Cerebellar cortex (tissue), 1 donor: ENCODE results near the gene KLK14.
A peak's percentile ranks its signal among the peaks of the same experiment; 100 is the strongest.

Experiments used
- DNase-seq: peaks from one replicate; pipeline ENCODE4 v3.0.0-alpha.2; 2015; ENCODE audit warnings: low spot score

The KLK14 gene

DNA sequence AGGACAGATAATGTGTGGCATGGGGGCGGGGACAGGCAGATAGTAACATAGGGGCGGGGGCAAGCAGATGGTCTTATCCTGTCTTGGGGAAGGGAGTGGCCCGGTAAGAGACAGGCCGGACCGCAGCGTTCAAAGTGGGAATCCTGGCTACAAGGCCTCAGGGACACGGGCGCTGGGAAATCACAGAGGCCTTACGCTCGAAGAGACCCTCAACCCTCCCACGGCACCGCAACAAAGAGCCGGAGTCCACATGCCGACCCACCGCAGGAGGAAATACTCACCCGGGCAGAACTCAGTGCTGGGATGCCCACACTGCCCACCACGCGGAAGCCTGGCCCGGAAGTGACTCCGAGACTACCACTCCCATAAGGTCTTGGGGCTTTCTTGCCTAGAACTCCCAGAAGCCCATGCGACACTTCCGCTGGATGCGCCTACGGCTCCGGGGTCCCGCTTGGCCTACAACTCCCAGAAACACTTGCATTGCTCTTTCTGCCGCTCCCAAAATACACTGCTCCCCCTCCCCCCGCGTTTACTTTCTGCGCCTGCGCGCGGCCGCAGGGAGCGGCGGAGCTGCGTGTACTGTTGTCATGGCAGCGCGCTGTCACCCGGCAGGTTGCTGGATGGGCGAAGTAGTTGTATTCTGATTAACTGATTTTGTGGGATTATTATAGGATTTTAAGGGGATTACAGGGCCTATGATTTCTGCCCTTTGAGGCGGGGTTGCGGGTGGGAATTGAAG lies 25.5 kb upstream of the KLK14 start, which contains the start of gene CTU1:
TSS of gene CTU1 (minus strand) at position 344 of the 739 bp plus-strand sequence. CDS start 3,840 bp downstream, outside the sequence.
- peak; percentile 99 for DNase-seq

DNA sequence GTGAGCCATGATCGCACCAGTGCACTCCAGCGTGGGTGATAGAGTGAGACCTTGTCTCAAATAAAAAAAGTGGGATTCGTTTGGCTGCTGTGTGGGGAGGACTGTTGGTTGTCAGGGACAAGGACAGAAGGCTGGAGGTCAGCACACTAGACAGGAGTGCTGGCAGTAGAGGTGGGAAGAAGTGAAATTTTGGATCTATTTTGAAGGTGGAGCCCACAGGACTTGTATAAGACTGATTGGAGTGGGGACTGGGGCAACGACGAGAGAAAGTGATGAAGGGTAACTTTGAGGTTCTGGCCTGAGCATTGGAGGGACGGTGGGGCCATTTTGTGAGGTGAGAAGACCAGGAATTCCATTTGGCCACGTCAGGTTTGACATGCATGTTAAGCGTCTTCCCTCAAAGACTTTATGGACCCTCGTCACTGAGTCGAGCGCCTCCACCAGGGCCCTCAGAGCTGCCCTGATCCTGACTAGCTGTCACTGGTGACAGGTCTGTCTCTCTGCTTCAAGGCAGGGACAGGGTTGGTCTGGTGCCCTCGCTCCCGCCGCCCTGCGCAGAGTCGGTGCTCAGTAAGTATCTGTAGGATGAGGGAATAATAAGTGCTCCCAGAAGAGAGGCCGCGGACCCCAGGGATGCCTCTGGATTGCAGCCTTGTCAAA lies 24.8 kb upstream of the KLK14 start:
- DNase-seq: peak; percentile 17

DNA sequence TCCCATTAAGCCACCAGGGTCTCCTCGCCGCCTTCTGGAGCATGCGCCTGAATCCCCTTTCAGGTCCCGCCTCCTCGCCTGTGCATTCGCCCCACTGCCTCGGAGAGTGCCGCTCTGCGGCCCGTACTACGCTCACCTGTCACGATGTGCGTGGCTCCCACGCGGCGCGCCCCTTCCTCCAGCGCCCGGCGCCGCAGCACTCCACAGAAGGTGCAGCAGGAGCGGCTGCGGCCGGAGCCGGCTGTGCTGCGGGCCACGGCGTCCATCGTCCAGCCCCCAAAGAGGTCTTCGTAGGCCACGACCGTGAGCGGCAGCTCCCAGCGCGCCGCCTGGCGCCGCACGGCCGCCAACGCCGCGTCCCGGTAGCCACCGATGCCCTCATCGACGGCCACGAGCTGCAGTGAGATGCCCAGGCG lies 21.2 kb upstream of the KLK14 start:
- no peak for DNase-seq

GRCh38 chr19:51102991-51103390 lies 20.3 kb upstream of the KLK14 start:
- no peak for DNase-seq

DNA sequence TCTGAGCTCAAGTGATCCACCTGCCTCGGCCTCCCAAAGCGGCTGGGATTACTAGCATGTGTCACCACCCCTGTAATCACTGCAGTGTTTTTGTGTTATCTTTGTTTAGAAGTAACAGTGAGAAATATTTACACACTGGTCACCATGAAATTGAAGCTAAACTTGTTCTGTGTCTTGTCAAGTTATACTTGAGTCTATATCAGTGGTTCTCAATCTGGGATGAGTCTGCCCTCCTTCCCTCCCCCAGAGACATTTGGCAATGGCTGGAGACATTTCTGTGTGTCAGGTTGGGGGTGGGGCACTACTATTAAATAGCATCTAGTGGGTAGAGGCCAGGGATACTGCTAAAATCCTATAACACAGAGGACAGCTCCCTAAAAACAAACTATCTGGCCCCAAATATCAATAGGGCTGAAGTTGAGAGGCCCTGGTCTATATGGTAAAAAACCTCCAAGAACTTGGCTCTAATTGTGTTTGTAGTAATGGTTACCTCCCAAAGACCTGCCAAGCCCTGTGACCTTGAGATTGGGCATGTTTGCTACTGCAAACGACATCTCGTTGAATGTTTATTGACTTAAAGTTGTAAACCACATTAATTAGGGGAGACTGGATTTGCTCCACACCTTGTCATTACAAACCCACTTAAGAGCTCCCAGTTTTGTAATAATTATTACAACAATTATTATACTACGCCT lies 18.6 kb upstream of the KLK14 start:
- DNase-seq: no peak

GRCh38 chr19:51100601-51101000 lies 17.9 kb upstream of the KLK14 start:
- no peak for DNase-seq

DNA sequence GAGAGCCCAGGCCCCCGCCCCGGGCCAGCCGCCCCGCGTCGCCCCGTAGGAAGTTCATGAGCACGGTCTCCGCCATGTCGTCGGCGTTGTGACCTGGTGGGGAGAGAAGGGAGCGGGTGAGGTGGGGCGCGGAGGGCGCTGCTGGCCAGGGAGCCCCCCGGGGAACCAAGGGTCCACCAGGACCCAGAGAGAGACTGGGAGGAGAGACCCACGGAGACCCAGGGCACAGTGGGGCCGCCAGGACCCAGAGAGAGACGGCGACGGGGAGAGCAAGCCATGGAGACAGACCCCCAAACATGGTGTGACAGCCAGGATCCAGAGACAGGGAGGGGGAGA lies 16.3 kb upstream of the KLK14 start:
- DNase-seq: no peak

DNA sequence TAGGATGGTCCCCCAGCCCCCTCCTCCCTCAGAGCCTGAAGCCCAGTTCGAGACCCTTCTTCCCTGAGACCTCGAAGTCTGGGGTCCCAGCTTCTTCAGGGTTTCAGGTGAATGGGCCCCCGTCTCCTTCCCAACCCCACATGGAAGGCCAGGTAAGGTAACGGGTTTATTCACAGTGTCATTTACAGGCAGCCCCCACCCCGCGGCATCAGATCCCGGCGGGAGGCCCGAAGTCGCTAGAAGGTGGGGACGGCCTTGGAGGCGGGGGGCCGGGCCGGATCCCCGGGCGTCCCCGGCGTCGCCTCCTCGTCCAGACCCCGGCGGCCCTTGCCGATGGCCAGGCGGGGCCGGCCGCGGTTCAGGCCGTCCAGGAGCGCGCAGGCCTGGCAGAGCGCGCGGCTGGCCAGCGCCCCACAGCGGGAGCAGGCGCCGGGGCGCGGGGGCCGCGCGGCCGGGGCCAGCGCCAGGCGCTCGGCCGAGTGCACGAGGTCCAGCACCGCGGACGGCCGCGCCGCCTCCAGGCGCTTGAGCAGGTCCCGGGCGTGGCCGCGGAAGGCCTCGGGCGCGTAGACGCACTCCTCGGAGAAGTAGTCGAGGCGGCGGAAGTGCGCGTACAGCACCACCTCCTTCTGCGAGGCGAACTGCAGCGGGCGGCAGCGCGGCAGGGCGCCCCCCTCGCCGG lies 15.8 kb upstream of the KLK14 start:
- DNase-seq: no peak

- DNase-seq: no peak
Observed at GRCh38 chr19:51097796-51098195, 15.1 kb upstream of the KLK14 start.

- peak; percentile 60 for DNase-seq
Observed at GRCh38 chr19:51097166-51097738, 14.6 kb upstream of the KLK14 start.

DNA sequence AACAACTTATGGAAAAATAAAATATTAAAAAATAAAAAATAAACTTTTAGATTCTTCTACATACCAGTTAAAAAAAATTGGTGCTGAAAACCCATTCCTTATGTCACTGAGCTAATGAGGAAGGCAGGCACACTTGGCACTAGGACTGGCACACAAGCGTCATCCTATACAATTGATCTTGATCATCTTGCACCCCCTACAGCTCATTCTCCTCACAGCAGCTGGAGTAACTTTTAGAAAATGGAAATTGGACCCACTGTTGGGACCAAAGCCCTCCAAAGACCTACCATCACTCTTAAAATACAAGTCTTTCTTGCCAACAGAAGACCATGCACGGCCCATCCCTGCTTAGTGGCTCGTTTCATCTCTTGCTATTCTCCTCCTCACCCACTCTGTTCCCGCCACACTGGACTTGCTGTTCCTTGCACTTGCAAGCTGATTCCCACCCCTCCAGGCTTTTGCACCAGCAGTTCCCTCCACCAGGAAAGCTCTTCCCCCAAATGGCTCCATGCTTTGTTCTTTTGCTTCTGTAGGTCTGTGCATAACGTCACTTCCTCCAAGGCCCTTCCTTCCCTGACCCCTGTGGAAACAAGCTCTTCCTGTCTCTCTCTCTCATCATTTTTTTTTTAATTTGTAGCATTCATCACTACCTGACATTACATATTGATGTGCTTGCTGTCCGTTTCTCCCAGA lies 13.9 kb upstream of the KLK14 start:
- no peak for DNase-seq

DNA sequence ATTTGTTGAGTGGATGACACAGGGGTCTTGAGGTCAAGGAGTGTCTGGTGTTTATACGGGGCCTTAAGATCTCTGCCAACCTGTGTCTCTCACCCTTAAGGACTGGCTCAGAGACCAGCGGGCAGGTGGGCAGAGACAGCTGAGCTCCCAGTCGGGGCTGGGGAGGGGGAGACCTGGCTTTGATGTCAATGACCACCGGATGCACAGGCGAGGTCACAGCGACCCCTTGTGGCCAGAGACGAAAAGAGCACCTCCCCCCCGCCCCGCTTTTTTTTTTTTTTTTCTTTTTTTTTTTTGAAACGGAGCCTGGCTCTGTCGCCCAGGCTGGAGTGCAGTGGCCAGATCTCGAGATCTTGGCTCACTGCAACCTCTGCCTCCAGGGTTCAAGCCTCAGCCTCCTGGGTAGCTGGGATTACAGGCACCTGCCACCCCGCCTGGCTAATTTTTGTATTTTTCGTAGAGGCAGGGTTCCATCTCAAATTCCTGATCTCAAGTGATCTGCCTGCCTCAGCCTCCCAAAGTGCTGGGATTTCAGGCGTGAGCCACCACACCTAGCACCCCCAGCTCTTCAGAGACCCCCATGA lies 12.1 kb upstream of the KLK14 start:
- DNase-seq: no peak

- DNase-seq: no peak
Observed at GRCh38 chr19:51093510-51094345, 11.0 kb upstream of the KLK14 start.

DNA sequence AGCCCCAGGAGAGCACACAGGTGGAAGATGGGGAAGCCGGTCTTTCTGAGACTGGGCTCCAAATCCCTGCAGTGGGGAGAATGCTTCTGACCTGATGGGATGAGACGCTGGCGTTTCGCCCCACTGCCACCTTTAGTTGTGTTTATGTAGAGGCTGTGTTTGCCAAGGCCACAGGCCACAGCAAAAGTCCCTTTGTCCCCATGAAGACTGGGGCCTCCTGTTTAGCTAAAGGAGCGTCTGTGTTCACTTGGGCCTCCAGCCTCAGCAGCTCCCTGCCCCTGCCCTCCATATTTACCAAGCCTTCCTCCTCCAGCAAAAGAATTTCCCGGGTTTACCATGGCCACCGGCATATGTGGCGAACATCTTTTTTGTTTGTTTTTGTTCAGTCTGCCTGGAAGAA lies 10.4 kb upstream of the KLK14 start:
- DNase-seq: no peak

DNA sequence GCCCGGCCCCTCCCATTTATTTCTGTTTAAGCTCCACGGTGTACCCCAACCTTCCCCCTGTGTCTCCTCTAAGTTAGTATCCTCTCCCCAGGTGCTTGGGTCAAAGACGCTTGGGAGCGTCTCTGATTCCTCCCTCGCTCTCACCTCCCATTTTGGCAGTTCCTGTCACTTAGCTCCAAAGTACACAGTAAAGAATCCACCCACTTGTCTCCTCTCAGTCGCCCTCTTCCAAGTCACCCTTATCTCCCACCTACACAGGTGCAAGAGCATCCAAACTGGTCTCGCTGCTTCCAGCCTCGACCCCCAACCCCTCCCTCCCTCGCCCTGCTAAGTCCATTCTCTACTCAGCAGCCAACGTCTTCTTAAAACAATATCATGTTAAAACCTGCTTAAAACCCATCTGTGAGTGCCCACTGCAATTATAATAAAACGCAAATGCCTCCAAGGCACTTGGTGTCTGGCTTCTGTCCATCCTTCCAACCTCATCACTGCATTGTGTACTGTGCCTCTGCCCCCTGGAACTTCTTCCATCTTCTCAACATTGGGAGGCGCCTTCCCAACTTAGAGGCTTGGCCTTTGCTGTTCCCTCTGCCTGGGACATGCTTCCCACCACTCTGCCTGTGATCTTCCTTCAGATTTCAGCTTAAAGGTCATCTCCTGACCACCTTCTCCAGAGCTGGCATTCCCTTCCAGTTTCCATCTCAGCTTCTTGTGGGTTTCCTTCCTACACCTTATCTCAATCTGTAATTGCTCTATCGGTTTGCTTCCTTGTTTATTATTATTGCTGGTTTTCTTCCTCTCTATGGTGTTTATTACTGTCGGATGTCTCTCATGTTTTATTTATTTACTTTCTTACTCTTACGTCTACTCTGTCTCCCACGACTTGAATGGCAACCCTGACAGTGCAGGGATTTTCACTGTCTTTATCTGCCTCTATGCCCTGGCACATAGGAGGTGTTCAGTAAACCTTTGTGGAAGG lies 9.5 kb upstream of the KLK14 start:
- DNase-seq: no peak

GRCh38 chr19:51091126-51091525 lies 8.4 kb upstream of the KLK14 start:
- DNase-seq: no peak

DNA sequence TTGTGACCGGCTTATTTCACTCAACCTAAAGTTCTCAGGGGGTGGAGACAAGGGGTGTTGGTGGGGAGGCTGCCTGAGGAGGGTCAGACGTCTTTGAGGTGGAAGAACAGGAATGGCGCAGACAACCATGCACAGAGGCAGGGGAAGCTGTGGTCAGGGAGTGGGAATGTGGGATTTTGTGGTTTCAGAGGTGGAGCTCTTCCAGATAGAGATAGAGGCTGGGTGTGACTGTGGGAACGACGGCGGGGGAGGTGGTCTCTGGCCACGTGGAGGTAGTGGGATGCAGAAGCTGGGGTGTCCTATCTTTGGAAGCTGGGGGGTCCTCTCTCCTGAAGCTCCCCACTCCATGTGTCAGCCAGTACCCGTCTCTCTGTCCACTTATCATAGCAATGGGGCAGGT lies 7.8 kb upstream of the KLK14 start:
- DNase-seq: no peak

- no peak for DNase-seq
Observed at GRCh38 chr19:51089786-51090185, 7.1 kb upstream of the KLK14 start.
